GM06990 (cell line): Measurements from ENCODE around the gene POU2F3.

Source experiments
- DNase-seq: peaks from one replicate; pipeline ENCODE4 v3.0.0-alpha.2; 2011; ENCODE audit not compliant: insufficient read length; ENCODE audit errors: extremely low read depth
- H3K27me3 ChIP-seq: replicated peaks from 2 replicates; pipeline ENCODE4 v1.6.0; 2011; ENCODE audit warnings: low read length; ENCODE audit not compliant: control insufficient read depth, insufficient read depth
- H3K36me3 ChIP-seq: 2 replicates; pipeline ENCODE4 v1.5.1; 2011; ENCODE audit warnings: low read length; ENCODE audit not compliant: control insufficient read depth, insufficient read depth
- H3K4me3 ChIP-seq: replicated peaks from 2 replicates; pipeline ENCODE4 v1.5.1; 2011; ENCODE audit warnings: low read depth, mild to moderate bottlenecking, control low read depth, low read length
- TF ChIP-seq, protein P1 (sequence below): IDR thresholded peaks from 2 replicates; pipeline ENCODE4 v1.5.1; 2011; ENCODE audit warnings: low read length, control low read depth, mild to moderate bottlenecking, inconsistent platforms; ENCODE audit not compliant: insufficient read depth, poor library complexity, severe bottlenecking

The POU2F3 gene

DNA sequence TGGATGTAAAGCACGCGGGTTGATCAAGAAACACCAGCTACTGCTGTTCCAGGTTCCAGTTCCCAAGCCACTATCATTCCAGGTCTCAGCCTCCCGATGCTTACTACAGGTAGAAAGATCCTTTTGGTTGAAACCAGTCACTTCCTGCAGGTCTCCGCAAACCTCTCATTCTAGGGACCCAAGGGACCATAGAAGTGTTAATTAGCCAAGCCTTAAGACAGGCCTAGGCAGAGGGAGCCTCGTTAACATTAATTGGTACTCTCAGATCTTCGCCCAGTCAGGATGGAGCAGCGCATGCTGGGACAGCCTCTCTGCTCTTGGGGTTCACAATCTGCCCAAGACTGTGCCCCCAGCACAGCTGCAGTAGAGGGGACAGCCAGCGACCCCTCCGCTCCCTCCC lies 40.3 kb upstream of the POU2F3 start:
- TF ChIP-seq, protein P1, sequence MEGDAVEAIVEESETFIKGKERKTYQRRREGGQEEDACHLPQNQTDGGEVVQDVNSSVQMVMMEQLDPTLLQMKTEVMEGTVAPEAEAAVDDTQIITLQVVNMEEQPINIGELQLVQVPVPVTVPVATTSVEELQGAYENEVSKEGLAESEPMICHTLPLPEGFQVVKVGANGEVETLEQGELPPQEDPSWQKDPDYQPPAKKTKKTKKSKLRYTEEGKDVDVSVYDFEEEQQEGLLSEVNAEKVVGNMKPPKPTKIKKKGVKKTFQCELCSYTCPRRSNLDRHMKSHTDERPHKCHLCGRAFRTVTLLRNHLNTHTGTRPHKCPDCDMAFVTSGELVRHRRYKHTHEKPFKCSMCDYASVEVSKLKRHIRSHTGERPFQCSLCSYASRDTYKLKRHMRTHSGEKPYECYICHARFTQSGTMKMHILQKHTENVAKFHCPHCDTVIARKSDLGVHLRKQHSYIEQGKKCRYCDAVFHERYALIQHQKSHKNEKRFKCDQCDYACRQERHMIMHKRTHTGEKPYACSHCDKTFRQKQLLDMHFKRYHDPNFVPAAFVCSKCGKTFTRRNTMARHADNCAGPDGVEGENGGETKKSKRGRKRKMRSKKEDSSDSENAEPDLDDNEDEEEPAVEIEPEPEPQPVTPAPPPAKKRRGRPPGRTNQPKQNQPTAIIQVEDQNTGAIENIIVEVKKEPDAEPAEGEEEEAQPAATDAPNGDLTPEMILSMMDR = no peak
- DNase-seq = no peak
- Histone ChIP-seq H3K36me3 (no peaks in the 10 kb centered on the region), H3K27me3 (peaks cover 1% of the 10 kb centered on the region; the same call in 1 of the 2 replicates), H3K4me3 (no peak overlapping the region)

DNA sequence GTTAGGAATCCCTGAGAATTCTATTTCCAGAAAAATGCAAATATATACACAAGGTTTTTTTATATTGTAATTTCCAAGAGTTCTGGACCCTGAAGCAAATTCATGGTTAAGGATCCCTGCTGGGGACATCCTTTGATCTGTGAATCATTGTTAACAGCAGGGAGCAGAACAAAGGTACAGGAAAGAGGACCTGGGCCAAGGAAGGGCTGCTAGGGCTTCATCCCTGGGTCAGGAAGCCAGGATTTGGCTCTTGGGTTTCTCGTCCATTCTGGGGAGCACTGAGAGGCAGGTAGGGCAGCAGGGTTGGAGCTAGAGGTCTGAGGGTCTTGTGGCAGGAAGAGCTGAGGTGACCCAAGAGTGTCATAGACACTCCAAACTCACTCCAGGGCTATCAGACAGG lies 39.3 kb upstream of the POU2F3 start:
- TF ChIP-seq, protein P1 = no peak
- H3K4me3 ChIP-seq = no peak overlapping the region
- no peaks in the 10 kb centered on the region for H3K36me3 ChIP-seq
- H3K27me3 ChIP-seq = peaks cover 1% of the 10 kb centered on the region; the same call in 1 of the 2 replicates
- no peak for DNase-seq

DNA sequence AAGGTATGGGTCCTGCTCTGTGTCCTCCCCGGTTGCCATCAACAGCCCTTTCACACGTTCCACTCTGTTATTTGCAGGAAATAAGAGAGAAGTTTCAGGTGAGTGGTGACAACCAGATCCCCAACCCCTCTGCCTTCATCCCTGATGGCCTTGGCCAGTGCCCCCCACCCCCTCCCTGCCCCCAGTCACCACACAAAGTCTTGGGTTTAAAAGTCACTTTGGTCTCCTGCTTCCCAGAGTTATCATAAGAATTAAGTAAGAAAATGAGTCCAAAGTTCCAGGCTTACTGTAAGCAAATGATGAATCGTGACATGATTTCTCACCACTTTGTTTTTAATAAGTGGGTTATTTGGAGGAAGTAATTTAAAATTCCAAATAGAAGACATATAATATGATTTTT lies 38.3 kb upstream of the POU2F3 start:
- Histone ChIP-seq H3K27me3 (peaks cover 1% of the 10 kb centered on the region; the same call in 1 of the 2 replicates), H3K4me3 (no peak overlapping the region), H3K36me3 (no peaks in the 10 kb centered on the region)
- TF ChIP-seq, protein P1 = no peak
- no peak for DNase-seq

DNA sequence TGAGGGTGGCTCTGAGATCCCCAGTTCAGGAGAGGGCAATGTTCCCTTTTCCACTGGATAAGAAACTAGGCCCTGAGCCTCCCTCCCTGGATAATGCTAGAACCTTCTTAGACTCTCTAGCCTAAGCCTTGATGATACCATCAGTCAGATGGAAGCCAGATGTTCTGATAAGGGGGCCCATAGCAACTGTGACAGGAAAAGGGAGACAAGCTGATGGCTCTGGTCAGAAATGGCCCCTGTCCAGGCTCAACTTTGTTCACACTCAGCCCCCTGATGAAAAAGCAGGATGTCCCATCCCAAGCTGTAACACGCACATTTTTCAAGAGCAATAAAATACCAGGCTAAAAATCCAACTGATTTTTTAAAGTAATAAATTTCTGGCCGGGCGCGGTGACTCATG lies 36.3 kb upstream of the POU2F3 start:
- TF ChIP-seq, protein P1 = no peak
- no peak for DNase-seq
- Histone ChIP-seq H3K4me3 (no peak overlapping the region), H3K36me3 (no peaks in the 10 kb centered on the region), H3K27me3 (no peaks in the 10 kb centered on the region)

DNA sequence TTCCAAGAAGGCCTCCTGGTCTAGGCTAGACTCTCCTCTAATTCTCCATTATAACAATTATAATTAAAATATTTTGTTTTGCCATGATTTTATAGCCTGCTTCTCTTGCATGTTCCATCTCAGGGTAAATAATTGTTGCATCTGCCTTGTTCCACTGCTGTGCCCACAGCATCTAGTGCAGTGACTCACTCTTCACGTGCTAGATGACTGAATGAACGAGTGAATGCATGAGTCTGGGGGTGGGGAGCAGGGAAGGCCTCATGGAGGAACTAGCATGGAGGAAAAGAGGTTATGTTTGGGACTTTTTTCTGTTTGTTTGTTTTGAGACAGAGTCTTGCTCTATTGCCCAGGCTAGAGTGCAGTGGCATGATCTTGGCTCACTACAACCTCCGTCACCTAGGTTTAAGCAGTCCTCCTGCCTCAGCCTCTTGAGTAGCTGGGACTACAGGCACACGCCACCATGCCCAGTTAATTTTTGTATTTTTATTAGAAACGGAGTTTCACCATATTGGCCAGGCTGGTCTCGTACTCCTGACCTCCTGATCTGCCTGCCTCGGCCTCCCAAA lies 34.3 kb upstream of the POU2F3 start:
- Histone ChIP-seq H3K36me3 (no peaks in the 10 kb centered on the region), H3K4me3 (no peak overlapping the region), H3K27me3 (no peaks in the 10 kb centered on the region)
- no peak for DNase-seq
- TF ChIP-seq, protein P1 = no peak

DNA sequence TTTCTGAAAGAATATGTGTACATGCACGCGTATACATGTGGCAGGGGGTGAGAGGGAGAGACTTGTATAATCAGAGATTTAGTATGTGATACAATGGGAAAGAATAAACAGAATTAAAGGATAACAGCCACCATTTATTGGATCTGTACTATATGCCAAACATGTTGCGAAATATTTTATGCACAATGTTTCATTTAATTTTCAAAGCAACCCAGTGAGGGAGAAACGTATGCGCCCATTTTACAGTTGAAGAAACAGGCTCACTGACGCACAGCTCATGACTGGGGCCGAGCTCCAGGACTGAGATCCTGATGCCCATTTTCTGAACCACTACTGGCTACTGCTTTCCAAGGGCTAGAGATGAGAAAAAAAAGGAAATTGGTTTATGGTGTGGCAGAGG lies 32.4 kb upstream of the POU2F3 start:
- TF ChIP-seq, protein P1 = no peak
- Histone ChIP-seq H3K4me3 (no peak overlapping the region), H3K27me3 (no peaks in the 10 kb centered on the region; the same call in 1 of the 2 replicates), H3K36me3 (no peaks in the 10 kb centered on the region)
- DNase-seq = no peak
